ENCODE results near the gene LBH. TPM values are rescaled to one million over a fixed set of nuclear protein-coding genes. Genes with fewer than 3 reads are reported as not detected.

Gene LBH
- total RNA-seq, 1 donor from 2014 or later, result 18.7 TPM

- TF ChIP-seq CTCF (IDR thresholded peaks at IDR 0.05; ENCODE audit: insufficient read depth, low read length, severe bottlenecking), result no peak
- FAIRE-seq, result no peak
- no peaks in the 10 kb centered on the region for H3K27me3 ChIP-seq (ENCODE audit: control insufficient read depth, insufficient read depth, low read length)
- no peak overlapping the region for H3K4me3 ChIP-seq (ENCODE audit: low read depth, low read length)
- no peaks in the 10 kb centered on the region for H3K36me3 ChIP-seq (ENCODE audit: control insufficient read depth, insufficient read depth, low read length)
- DNase-seq (ENCODE audit: low read depth), result no peak
Observed at GRCh38 chr2:30278419-30278818, 47.1 kb downstream of the LBH start.

- H3K4me3 ChIP-seq (ENCODE audit: low read depth, low read length), result no peak overlapping the region
- TF ChIP-seq CTCF (IDR thresholded peaks at IDR 0.05; ENCODE audit: insufficient read depth, low read length, severe bottlenecking), result no peak
- no peaks in the 10 kb centered on the region for H3K36me3 ChIP-seq (ENCODE audit: control insufficient read depth, insufficient read depth, low read length)
- H3K27me3 ChIP-seq (ENCODE audit: control insufficient read depth, insufficient read depth, low read length), result no peaks in the 10 kb centered on the region
- DNase-seq (ENCODE audit: low read depth), result no peak
- FAIRE-seq, result no peak
Observed at GRCh38 chr2:30280596-30281434, 49.5 kb downstream of the LBH start.

- Histone ChIP-seq H3K36me3 (ENCODE audit: control insufficient read depth, insufficient read depth, low read length) (no peaks in the 10 kb centered on the region), H3K4me3 (ENCODE audit: low read depth, low read length) (no peak overlapping the region), H3K27me3 (ENCODE audit: control insufficient read depth, insufficient read depth, low read length) (no peaks in the 10 kb centered on the region)
- DNase-seq (ENCODE audit: low read depth) (no peak), FAIRE-seq (no peak)
- TF ChIP-seq CTCF (IDR thresholded peaks at IDR 0.05; ENCODE audit: insufficient read depth, low read length, severe bottlenecking), result no peak
Observed at GRCh38 chr2:30282081-30282480, 50.7 kb downstream of the LBH start.

- DNase-seq (ENCODE audit: low read depth), result no peak
- FAIRE-seq, result no peak
Observed at GRCh38 chr2:30282721-30283120, 51.4 kb downstream of the LBH start.

GRCh38 chr2:30283931-30284565 lies 52.7 kb downstream of the LBH start:
- FAIRE-seq, result no peak
- no peak overlapping the region for H3K4me3 ChIP-seq (ENCODE audit: low read depth, low read length)
- no peak for DNase-seq (ENCODE audit: low read depth)
- TF ChIP-seq CTCF (IDR thresholded peaks at IDR 0.05; ENCODE audit: insufficient read depth, low read length, severe bottlenecking), result no peak
- no peaks in the 10 kb centered on the region for H3K36me3 ChIP-seq (ENCODE audit: control insufficient read depth, insufficient read depth, low read length)
- no peaks in the 10 kb centered on the region for H3K27me3 ChIP-seq (ENCODE audit: control insufficient read depth, insufficient read depth, low read length)

More at GRCh38 chr2:30282721-30283120, 51.4 kb downstream of the LBH start:
- no peaks in the 10 kb centered on the region for H3K36me3 ChIP-seq (ENCODE audit: control insufficient read depth, insufficient read depth, low read length)
- no peak overlapping the region for H3K4me3 ChIP-seq (ENCODE audit: low read depth, low read length)
- TF ChIP-seq CTCF (IDR thresholded peaks at IDR 0.05; ENCODE audit: insufficient read depth, low read length, severe bottlenecking), result no peak
- no peaks in the 10 kb centered on the region for H3K27me3 ChIP-seq (ENCODE audit: control insufficient read depth, insufficient read depth, low read length)
